GM13976 (cell line): ENCODE data around the gene OXLD1.

Experiments
- DNase-seq: peaks from one replicate; pipeline ENCODE4 v3.0.0; 2012; ENCODE audit warnings: low spot score
- in situ Hi-C: fragments of 300-500 bp; cut with MboI; formaldehyde crosslinking; loops from one replicate; pipeline ENCODE4 v1.12.0; 2022; ENCODE audit warnings: low sequenced_read_pairs, mixed read lengths, inconsistent platforms; ENCODE audit not compliant: unreplicated experiment
- TF ChIP-seq, protein P1 (sequence below): IDR thresholded peaks from 2 replicates; pipeline ENCODE4 v1.5.1; 2012; ENCODE audit warnings: borderline replicate concordance, mild to moderate bottlenecking; ENCODE audit not compliant: insufficient read depth; ENCODE audit errors: extremely low read depth, missing control alignments, control extremely low read depth

The OXLD1 gene

GRCh38 chr17:81690066-81690465 lies 23.7 kb upstream of the OXLD1 start:
- in situ Hi-C loops: no loop called here
- TF ChIP-seq, protein P1, sequence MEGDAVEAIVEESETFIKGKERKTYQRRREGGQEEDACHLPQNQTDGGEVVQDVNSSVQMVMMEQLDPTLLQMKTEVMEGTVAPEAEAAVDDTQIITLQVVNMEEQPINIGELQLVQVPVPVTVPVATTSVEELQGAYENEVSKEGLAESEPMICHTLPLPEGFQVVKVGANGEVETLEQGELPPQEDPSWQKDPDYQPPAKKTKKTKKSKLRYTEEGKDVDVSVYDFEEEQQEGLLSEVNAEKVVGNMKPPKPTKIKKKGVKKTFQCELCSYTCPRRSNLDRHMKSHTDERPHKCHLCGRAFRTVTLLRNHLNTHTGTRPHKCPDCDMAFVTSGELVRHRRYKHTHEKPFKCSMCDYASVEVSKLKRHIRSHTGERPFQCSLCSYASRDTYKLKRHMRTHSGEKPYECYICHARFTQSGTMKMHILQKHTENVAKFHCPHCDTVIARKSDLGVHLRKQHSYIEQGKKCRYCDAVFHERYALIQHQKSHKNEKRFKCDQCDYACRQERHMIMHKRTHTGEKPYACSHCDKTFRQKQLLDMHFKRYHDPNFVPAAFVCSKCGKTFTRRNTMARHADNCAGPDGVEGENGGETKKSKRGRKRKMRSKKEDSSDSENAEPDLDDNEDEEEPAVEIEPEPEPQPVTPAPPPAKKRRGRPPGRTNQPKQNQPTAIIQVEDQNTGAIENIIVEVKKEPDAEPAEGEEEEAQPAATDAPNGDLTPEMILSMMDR: no peak
- DNase-seq: no peak

DNA sequence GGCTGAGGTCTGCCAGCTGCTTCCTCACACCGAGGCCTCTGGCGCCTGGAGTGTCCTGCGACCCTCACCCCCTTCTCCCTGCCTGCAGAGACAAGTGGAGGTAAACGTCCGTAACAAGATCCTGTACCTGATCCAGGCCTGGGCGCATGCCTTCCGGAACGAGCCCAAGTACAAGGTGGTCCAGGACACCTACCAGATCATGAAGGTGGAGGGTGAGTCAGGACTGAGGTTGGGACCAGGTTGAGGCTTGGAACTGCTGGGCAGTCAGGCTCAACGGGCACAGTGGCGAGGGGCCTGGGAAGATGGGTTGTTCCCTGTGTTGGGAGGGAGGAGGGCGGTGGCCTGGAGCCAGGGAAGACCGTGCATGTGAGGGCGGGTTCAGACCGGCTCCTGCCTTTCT lies 22.2 kb upstream of the OXLD1 start:
- no peak for DNase-seq
- in situ Hi-C loops: no loop called here
- TF ChIP-seq, protein P1: no peak

DNA sequence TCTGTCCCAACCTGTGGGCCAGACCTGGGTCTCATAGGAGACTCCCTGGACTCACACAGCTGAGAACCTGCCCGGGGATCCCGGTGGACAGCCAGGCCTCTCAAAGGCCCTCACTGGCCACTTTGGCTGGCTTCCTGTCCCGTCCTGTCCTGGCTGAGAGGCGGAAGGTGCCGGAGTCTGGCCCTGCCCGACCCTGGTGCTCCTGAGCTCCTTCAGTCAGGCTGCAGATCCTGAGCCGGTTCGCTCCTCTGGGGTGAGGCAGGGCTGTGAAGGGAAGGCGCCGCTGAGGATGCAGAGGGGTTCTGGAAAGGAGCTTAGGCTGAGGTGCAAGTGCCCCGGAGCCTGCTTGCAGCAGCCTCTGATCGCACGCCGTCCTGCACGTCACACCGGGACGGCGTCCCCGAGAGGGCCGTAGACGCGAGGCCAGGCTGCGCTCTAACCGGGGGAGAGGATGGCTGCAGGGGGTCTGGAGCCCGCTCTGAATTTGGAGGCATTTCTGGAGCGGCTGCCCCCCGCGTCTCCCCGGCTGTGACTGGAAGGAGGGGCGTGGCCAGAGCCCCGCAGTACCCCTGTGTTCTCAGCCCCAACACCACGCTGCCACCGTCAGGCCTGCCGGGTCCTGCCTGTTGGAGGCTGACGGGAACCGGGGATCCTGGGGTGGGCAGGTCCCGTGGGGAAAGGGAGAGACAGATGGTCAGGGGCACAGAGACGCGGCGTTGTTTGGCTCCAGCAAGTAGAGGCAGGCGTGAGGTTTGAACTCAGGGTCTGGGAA lies 21.6 kb upstream of the OXLD1 start:
- TF ChIP-seq, protein P1: no peak
- in situ Hi-C loops: no loop called here
- no peak for DNase-seq

- in situ Hi-C loops: no loop called here
- DNase-seq: no peak
- TF ChIP-seq, protein P1: no peak
These were observed 20.2 kb upstream of the OXLD1 start for GRCh38 chr17:81686614-81687013.

DNA sequence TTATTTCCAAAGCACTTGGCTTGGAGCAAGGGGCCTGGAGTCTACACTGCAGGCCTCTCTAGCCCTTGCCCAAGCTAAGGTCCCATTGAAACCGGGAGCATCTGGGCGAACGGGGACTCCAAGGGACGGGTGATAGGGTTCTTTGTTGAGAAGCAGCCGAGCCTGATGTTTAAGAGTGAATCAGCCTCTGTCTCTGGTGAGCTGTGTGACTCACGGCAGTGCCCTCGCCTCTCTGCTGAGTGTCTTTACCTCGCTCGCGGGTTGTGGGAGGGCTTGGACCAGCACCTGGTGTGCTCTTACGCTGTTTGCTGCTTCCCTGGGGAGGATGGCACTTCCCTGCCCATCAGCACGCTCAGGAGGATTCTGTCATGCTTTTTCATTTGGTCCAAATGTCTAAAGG lies 18.7 kb upstream of the OXLD1 start:
- in situ Hi-C loops: no loop called here
- no peak for DNase-seq
- TF ChIP-seq, protein P1: no peak

GRCh38 chr17:81684442-81684911 lies 18.1 kb upstream of the OXLD1 start:
- TF ChIP-seq, protein P1: no peak
- no peak for DNase-seq
- in situ Hi-C loops: no loop called here
